CD4-positive, CD25-positive, alpha-beta regulatory T cell (primary cell): Measurements from ENCODE around the gene CAMK2A. TPM values are rescaled to one million over a fixed set of nuclear protein-coding genes. Genes with fewer than 3 reads are reported as not detected.

Source experiments
- ATAC-seq, 2 donors: fragments of 150-1000 bp; cut with Tn5 transposase; one replicate each; pipeline ENCODE4 v1.10.0; 2021; ENCODE audit warnings: low read depth in 2 of 2, moderate number of reproducible peaks in 2 of 2, moderate library complexity in 1 of 2
- DNase-seq, 3 donors: peaks; one replicate each; pipeline versions ENCODE4 v3.0.0 to v3.0.0-alpha.2; 2012 to 2022; ENCODE audit warnings: mixed read lengths in 1 of 3
- H3K27ac ChIP-seq: one replicate; pipeline ENCODE4 v1.7.0; 2013; ENCODE audit warnings: mild to moderate bottlenecking, low read length; ENCODE audit not compliant: insufficient read depth, poor library complexity, severe bottlenecking
- H3K27me3 ChIP-seq: one replicate; pipeline ENCODE4 v1.7.0; 2013; ENCODE audit warnings: low read length; ENCODE audit not compliant: control insufficient read depth, insufficient read depth
- H3K36me3 ChIP-seq: one replicate; pipeline ENCODE4 v1.7.0; 2013; ENCODE audit warnings: mild to moderate bottlenecking, low read length, moderate library complexity; ENCODE audit not compliant: control insufficient read depth, insufficient read depth
- H3K4me1 ChIP-seq: 2 replicates; pipeline ENCODE4 v1.7.0; 2013; ENCODE audit warnings: mild to moderate bottlenecking, low read length; ENCODE audit not compliant: insufficient read depth, control insufficient read depth, poor library complexity, severe bottlenecking
- H3K4me3 ChIP-seq: one replicate; pipeline ENCODE4 v1.7.0; 2013; ENCODE audit warnings: low read depth, mild to moderate bottlenecking, low read length, moderate library complexity
- H3K9me3 ChIP-seq, 2 experiments: 1 replicate in 1 of 2; 2 replicates in 1 of 2; pipeline ENCODE4 v1.7.0; 2013; ENCODE audit warnings: low read length in 2 of 2, mild to moderate bottlenecking in 1 of 2, moderate library complexity in 1 of 2; ENCODE audit not compliant: control insufficient read depth in 2 of 2
- H3K27ac Mint-ChIP-seq, 3 donors: one replicate each; pipeline ENCODE4 v1.8.0; 2020 to 2022; ENCODE audit warnings: mild to moderate bottlenecking in 3 of 3, mixed read lengths in 3 of 3, moderate library complexity in 2 of 3
- H3K27me3 Mint-ChIP-seq: one replicate; pipeline ENCODE4 v1.8.0; 2022; ENCODE audit warnings: mild to moderate bottlenecking, mixed read lengths
- H3K36me3 Mint-ChIP-seq: one replicate; pipeline ENCODE4 v1.8.0; 2020; ENCODE audit warnings: mixed read lengths
- H3K4me1 Mint-ChIP-seq, 4 donors: one replicate each; pipeline ENCODE4 v1.8.0; 2020 to 2022; ENCODE audit warnings: mixed read lengths in 4 of 4, mild to moderate bottlenecking in 1 of 4
- H3K4me3 Mint-ChIP-seq, 4 donors: one replicate each; pipeline ENCODE4 v1.8.0; 2020 to 2022; ENCODE audit warnings: mild to moderate bottlenecking in 4 of 4, mixed read lengths in 4 of 4, moderate library complexity in 3 of 4
- H3K9me3 Mint-ChIP-seq, 7 donors: one replicate each; pipeline ENCODE4 v1.8.0; 2020 to 2022; ENCODE audit warnings: mixed read lengths in 7 of 7, mild to moderate bottlenecking in 3 of 7, moderate library complexity in 2 of 7
- polyA plus RNA-seq, 4 donors: library from polyadenylated mRNA; unstranded; fragments of 300-500 nt; fragmentation: Illumina TruSeq; gene quantifications; one replicate each; pipeline ENCODE4 v1.2.3, GENCODE V29; 2021
- total RNA-seq: library from RNA; stranded (reverse); gene quantifications from one replicate; pipeline ENCODE4 v1.2.3, GENCODE V29; 2022

CAMK2A gene
- total and polyA plus RNA-seq, 5 donors from 2014 or later, result not detected

- DNase-seq (no peak), ATAC-seq (no peak)
- no peaks in the 10 kb centered on the region for H3K4me1 Mint-ChIP-seq
- H3K4me3 Mint-ChIP-seq, result no peak overlapping the region
- H3K27me3 Mint-ChIP-seq, result peaks cover 22% of the 10 kb centered on the region
- H3K36me3 ChIP-seq, result no peaks in the 10 kb centered on the region
- H3K27ac ChIP-seq, result no peak overlapping the region
- no peaks in the 10 kb centered on the region for H3K4me1 ChIP-seq
- H3K27ac Mint-ChIP-seq, result no peak overlapping the region
- H3K9me3 Mint-ChIP-seq, result no peaks in the 10 kb centered on the region
- H3K27me3 ChIP-seq, result peaks cover 3% of the 10 kb centered on the region
- no peaks in the 10 kb centered on the region for H3K9me3 ChIP-seq
- H3K4me3 ChIP-seq, result no peak overlapping the region
- H3K36me3 Mint-ChIP-seq, result no peaks in the 10 kb centered on the region
Measured at GRCh38 chr5:150313921-150314716, 24.5 kb upstream of the CAMK2A start.

- Histone ChIP-seq H3K4me1 (no peaks in the 10 kb centered on the region), H3K36me3 (no peaks in the 10 kb centered on the region), H3K4me3 (no peak overlapping the region), H3K27ac (no peak overlapping the region), H3K27me3 (peaks cover 3% of the 10 kb centered on the region), H3K9me3 (no peaks in the 10 kb centered on the region)
- no peak overlapping the region for H3K27ac Mint-ChIP-seq
- no peaks in the 10 kb centered on the region for H3K9me3 Mint-ChIP-seq
- no peak overlapping the region for H3K4me3 Mint-ChIP-seq
- no peaks in the 10 kb centered on the region for H3K4me1 Mint-ChIP-seq
- peaks cover 22% of the 10 kb centered on the region for H3K27me3 Mint-ChIP-seq
- ATAC-seq (no peak), DNase-seq (no peak)
- no peaks in the 10 kb centered on the region for H3K36me3 Mint-ChIP-seq
Measured at GRCh38 chr5:150313501-150313900, 23.9 kb upstream of the CAMK2A start.

DNA sequence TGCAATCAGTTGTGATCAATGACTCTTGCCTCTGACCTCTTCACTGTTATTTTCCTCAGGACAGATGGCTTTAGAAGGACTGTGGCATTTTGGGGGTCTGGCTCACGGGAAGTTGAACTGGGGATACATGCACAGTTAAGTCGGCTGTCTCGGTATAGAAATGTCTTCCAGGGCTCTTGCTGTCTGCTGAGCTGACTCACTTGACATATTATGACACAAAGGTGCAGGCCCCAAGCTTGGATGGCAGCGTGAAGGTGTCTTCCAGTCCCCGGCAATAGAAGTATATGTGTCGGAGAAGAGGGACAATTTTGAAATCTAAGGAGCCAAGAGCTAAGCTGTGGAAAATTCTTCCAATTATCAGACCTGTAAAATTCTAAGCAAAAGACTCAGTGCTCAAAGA lies 22.9 kb upstream of the CAMK2A start:
- peaks cover 3% of the 10 kb centered on the region for H3K27me3 ChIP-seq
- no peaks in the 10 kb centered on the region for H3K9me3 ChIP-seq
- Mint-ChIP-seq H3K27me3 (peaks cover 23% of the 10 kb centered on the region), H3K36me3 (no peaks in the 10 kb centered on the region), H3K27ac (no peak overlapping the region), H3K9me3 (no peaks in the 10 kb centered on the region), H3K4me1 (no peaks in the 10 kb centered on the region), H3K4me3 (no peak overlapping the region)
- H3K4me3 ChIP-seq, result no peak overlapping the region
- H3K36me3 ChIP-seq, result no peaks in the 10 kb centered on the region
- no peak for ATAC-seq
- H3K4me1 ChIP-seq, result no peaks in the 10 kb centered on the region
- no peak overlapping the region for H3K27ac ChIP-seq
- no peak for DNase-seq

DNA sequence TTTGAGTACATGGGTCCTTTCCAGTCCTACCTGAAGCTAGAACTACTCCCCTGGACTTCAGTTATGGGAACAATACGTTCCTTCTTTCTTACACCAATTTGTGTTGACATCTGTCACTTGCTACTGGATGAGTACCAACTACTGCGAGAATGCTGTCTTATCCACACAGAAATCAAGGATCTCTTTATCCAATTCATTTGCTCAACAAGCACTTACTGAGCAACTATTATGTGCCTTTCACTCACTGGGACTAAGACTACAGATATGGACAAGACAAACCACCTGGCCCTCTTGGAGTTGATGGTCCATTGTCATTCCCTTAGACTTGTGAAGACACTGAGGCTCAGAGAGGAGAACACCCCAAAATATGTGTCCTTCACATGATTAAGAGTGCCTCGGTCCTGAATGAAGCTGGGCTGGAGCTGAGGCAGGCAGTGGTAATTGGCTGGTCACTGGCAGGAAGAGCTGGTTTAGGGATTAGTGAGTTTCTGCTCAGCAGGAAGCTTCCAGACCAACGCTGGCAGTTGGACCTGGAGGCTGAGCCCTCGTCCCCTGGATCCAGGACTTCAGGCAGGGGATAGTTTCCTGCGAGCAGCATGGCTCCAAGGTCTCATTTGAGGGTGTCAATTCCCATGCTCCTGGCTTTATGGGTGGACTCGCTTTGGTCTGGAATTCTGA lies 21.6 kb upstream of the CAMK2A start:
- ATAC-seq (no peak), DNase-seq (no peak)
- no peaks in the 10 kb centered on the region for H3K4me1 Mint-ChIP-seq
- Histone ChIP-seq H3K4me1 (no peaks in the 10 kb centered on the region), H3K27ac (no peak overlapping the region), H3K4me3 (no peak overlapping the region), H3K9me3 (no peaks in the 10 kb centered on the region), H3K36me3 (no peaks in the 10 kb centered on the region), H3K27me3 (peaks cover 3% of the 10 kb centered on the region)
- peaks cover 0 to 3% (median 0%) of the 10 kb centered on the region in 7 donors for H3K9me3 Mint-ChIP-seq
- no peak overlapping the region for H3K27ac Mint-ChIP-seq
- peaks cover 26% of the 10 kb centered on the region for H3K27me3 Mint-ChIP-seq
- no peaks in the 10 kb centered on the region for H3K36me3 Mint-ChIP-seq
- no peak overlapping the region for H3K4me3 Mint-ChIP-seq

GRCh38 chr5:150310246-150310645 lies 20.7 kb upstream of the CAMK2A start:
- Histone ChIP-seq H3K9me3 (no peaks in the 10 kb centered on the region), H3K27me3 (peaks cover 5% of the 10 kb centered on the region), H3K27ac (no peak overlapping the region), H3K4me3 (no peak overlapping the region), H3K4me1 (no peaks in the 10 kb centered on the region), H3K36me3 (no peaks in the 10 kb centered on the region)
- ATAC-seq, result no peak
- no peak for DNase-seq
- peaks cover 0 to 3% (median 0%) of the 10 kb centered on the region in 7 donors for H3K9me3 Mint-ChIP-seq
- no peaks in the 10 kb centered on the region for H3K36me3 Mint-ChIP-seq
- H3K4me3 Mint-ChIP-seq, result no peak overlapping the region
- H3K4me1 Mint-ChIP-seq, result no peaks in the 10 kb centered on the region
- H3K27ac Mint-ChIP-seq, result no peak overlapping the region
- H3K27me3 Mint-ChIP-seq, result peaks cover 25% of the 10 kb centered on the region

DNA sequence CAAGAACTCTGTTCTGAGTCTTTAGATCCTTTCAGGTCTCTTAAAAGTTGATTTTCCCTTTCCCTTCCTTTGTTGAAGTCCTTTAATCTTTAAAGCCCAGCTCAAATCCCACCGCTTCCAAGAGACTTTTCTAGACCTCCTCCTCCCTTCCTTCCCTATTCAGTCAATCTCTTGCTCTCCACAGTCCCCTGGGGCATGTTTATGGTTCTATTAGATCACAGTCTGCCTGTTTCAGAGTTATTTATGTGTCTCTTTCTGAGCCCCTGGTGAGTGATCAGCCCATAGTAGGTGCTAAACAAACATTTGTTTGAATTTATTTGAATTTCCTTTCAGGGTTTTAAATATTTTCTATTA lies 20.3 kb upstream of the CAMK2A start:
- Histone ChIP-seq H3K4me3 (no peak overlapping the region), H3K4me1 (no peaks in the 10 kb centered on the region), H3K27me3 (peaks cover 7% of the 10 kb centered on the region), H3K36me3 (no peaks in the 10 kb centered on the region), H3K27ac (no peak overlapping the region), H3K9me3 (no peaks in the 10 kb centered on the region)
- H3K4me1 Mint-ChIP-seq, result no peaks in the 10 kb centered on the region
- H3K36me3 Mint-ChIP-seq, result no peaks in the 10 kb centered on the region
- DNase-seq, result no peak
- H3K27me3 Mint-ChIP-seq, result peaks cover 25% of the 10 kb centered on the region
- H3K9me3 Mint-ChIP-seq, result peaks cover 0 to 3% (median 0%) of the 10 kb centered on the region in 7 donors
- no peak overlapping the region for H3K4me3 Mint-ChIP-seq
- no peak overlapping the region for H3K27ac Mint-ChIP-seq
- no peak for ATAC-seq

DNA sequence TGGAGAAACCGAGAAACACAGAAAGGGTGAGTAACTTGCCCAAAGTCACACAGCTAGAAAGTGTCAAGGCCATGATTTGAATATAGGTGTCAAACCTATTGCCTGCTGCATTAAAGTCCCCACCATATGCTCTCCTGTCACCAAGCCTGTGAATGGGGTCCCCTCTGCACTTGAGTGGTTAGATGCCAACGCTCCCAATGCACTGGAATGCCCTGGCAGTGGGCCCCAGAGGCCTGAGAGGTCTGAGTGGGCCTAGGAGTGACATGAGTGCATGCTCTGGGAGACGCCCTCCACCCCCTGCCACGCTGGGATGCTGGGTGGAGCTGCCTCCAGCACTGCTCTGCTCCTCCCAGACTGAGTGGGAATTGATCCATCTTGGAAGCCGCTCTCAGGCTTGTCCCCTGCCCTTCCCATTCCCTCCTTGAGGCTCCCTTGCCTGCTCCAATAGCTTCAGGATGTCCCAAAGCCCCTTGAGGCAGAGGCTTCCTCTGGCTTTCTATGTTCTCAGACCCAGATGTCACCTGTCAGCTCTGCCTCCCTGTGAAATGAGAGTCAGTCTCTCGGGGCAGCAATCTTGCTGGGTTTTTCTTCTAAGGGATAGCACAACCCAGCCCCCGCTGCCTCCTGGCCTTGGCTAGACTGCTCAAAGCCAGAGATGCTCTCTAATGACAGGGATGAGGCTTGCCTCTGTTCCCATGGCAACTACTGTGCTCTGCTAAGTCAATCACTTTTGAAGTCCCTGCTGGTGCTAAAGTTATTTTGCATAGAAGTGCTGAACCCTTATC lies 19.7 kb upstream of the CAMK2A start:
- no peak for ATAC-seq
- Mint-ChIP-seq H3K27ac (no peak overlapping the region), H3K4me1 (no peaks in the 10 kb centered on the region), H3K4me3 (no peak overlapping the region), H3K9me3 (peaks cover 0 to 3% (median 0%) of the 10 kb centered on the region in 7 donors), H3K36me3 (no peaks in the 10 kb centered on the region), H3K27me3 (peaks cover 20% of the 10 kb centered on the region)
- Histone ChIP-seq H3K27ac (no peak overlapping the region), H3K36me3 (no peaks in the 10 kb centered on the region), H3K4me3 (no peak overlapping the region), H3K4me1 (no peaks in the 10 kb centered on the region), H3K9me3 (no peaks in the 10 kb centered on the region), H3K27me3 (peaks cover 7% of the 10 kb centered on the region)
- DNase-seq, result peak in 1 of 3 donors; percentile 5
